CD4-positive, alpha-beta T cell treated with Interleukin-6 at 100 ng/mL for 8 hours (primary cell): ENCODE data around the gene PRDM15.

Experiments
- DNase-seq: peaks from one replicate; pipeline ENCODE4 v3.0.0-alpha.2; 2020; ENCODE audit warnings: mixed read lengths, low spot score

Gene PRDM15

DNA sequence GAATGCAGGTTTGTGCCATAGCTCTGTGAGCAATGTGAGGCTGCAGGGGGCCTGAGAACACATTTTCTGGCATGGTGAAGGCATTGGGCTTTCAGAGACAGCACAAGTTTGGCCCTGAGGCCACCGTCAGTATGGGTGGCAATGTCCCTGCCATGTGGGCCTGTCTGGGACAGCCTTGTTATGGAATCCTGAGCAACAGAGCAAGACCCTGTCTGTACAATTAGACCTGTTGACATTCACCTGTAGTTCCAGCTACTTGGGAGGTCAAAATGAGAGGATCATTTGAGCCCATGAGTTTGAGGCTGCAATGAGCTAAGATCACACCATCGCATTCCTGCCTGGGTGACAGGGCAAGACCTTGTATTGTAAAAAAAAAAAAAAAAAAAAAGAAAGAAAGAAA lies 35.6 kb downstream of the PRDM15 start:
- DNase-seq = no peak

DNA sequence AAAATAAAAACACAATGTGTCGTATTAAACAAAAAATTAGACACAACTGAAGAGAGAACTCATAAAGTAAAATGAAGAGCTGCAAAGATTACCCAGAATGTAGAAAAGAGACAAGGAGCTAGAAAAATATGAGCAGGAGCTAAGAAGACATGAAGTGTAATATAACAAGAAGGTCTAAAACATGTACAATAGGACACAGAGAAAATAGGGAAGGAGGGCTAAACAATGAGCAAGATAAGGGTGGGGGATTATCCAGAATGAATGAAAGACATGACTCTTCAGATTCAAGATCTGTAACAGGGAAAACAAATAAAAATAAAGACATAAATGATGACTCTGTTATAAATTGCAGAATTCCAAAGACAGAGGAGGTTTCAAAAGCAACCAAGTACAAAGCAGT lies 38.3 kb downstream of the PRDM15 start:
- DNase-seq = no peak

DNA sequence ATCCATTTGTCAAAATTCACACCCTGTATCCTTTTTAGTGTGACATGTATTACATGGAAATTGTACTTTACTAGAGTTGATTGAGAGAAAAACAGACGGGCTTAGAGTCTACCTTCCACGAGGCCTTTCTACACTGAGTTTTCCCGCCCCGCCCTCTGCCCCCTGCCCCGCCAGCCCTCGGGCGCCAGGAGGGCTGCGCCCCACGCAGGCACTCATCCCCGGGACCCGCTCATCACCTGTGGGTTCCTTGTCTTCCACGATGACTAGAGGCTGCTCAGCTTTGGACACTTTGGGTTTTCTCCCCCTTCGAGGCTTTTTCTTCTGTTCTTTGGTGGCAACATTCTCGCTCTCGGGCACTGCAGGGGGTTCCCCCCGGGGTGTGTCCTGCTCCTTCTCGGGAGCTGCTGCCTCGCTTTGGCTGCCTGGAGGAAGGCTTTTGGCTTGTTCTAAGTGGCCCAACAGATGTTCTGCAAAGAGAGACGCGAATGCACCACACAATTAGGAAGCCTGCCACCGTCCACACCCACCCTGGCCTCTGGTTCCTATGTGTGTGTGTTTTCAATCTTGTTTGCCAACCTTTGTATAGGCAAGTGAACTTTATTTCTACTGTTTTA lies 39.6 kb downstream of the PRDM15 start:
- DNase-seq = no peak

DNA sequence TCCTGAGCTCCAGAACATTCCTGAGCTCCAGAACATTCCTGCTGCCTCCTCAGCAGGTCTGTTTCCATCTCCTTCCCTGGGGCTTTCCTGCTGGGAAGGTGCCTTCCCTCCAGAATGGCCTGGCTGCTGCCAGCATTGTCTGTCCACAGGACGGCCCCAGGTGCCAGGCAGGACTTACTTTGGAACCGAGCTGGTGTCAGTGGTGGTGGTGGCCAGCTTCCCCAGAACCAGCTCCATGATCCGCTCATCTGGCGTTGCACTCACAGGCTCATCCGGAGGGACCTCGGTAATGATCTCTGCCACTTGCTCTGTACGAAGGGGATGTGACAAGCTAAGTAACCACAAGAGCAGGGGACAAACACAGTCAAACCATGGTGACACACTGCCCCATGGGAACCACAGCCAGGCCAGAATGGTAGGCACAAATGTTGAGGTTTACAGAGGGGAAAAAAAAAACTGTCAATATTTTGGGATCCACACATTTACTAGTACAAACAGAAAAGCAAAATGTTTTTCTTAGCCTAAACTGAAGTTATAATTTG lies 41.3 kb downstream of the PRDM15 start:
- no peak for DNase-seq

DNA sequence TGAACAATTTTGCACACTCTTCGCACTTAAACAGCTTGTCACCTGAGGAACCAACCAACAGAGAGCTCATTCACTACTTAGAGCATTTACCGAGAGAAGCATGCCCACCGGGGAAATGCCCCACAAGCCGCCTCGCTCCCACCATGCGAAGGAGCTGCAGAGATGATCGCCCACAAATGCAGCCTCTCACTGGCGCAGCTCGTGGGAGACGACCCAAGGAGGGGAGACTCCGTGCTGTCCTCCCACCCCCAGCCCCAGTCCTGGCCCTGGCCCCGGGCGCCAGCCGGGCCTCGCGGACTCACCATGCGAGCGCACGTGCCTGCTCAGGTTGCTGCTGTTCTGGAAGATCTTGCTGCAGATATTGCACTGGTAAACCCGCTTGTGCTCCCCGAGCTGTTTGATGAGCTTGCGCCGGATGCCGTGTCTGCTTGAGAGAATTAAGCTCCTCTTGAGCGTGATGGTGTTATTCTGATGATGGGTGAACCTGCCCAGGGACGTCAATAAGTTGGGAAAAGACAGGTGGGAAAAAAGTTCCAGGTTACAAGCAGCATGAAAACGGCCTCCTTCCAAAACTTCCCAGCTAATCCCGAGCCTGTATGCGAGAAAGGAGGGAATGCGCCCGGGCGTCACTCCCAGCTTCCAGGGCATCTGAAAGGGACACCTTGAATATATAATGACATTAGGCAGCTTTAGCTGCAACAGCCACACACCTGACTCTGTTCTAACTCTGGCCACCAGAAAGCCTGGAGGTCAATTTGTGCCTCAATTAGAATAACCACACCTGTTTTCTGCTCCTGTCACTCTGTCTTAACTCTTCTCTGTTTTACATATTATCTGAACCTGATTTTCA lies 42.8 kb downstream of the PRDM15 start:
- DNase-seq = no peak

DNA sequence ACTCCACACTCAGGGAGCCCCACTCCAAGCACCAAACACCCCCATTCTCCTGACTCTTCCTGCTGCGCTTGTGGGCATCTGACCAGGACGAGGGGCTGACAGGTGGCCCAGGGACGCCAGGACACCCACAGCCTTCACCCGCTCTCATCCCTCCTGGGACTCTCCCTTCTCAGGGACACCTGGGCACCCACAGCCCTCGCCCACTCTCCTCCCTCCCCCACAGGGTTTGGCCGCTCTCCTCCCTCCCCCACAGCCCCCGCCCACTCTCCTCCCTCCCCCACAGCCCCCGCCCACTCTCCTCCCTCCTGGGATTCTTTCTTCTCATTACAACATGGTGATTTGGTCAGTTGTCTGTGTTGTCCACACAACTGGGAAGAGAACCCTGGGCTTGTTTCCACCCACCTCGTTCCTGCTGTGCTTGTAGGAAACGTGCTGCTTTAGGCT lies 43.4 kb downstream of the PRDM15 start:
- no peak for DNase-seq

DNA sequence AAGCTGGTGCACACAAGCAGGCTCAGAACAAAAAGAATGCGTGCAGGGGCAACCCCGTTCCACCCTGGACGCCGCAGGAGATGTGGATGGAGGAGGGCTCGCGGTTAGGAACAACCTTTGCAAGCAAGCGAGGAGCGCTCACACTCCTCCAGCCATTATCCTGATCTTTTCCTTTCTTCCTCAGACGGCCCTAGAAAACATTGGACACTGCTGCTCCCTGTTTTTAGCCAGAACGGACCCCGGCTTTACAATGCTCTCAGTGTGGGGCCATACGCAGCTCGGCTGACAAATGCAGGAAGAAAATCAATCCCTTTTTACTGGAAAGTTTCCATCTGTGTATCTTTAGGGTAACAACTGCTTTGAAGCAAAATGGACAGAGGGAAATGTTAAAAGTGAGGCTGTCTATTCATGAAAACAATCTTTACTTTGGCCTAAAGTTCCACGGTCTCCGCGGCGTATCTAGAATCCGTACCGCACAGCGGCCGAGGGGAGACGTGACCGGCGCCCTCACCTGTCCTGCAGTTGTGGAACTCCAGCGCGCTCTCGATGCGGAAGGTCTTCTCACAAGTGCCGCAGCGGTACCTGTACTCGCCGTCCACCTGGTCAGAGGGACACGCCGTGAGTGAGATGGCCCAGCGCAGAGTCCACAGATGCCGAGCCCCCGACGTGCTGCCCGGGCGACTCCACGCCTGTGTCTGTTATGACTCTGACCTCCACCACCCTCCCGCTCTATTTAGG lies 44.0 kb downstream of the PRDM15 start:
- no peak for DNase-seq

DNA sequence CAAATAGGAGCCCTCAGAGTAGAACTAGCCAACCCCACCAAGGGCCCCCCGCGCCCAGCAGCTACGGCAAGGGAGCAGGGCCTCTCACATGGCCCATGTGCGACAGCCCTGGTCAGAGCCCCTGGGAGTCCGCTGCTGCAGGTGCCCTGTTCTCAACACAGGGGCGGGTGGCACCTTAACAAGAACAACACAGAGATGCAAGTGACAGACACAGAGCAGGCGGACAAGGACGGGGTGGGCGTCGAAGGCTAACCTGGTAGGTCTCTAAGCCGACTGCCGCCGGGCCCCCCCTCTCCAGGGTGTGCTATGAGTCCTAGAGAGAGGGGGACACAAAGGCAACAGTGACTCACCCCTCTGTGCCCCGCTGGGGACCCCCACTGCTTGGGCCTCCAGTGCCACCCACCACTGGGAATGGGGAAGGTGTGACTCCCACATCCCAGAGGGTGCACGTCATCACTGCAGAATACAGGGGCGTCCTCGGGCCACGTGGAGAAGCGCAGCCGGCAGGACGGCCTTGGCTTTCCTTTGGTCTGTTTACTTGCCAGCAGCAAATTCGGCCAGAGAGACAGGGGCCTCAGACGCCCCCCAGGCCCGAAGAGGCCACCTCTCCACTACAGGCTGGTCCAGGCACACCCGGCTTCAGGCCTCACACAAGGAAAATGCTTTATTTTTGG lies 44.8 kb downstream of the PRDM15 start:
- DNase-seq = no peak

DNA sequence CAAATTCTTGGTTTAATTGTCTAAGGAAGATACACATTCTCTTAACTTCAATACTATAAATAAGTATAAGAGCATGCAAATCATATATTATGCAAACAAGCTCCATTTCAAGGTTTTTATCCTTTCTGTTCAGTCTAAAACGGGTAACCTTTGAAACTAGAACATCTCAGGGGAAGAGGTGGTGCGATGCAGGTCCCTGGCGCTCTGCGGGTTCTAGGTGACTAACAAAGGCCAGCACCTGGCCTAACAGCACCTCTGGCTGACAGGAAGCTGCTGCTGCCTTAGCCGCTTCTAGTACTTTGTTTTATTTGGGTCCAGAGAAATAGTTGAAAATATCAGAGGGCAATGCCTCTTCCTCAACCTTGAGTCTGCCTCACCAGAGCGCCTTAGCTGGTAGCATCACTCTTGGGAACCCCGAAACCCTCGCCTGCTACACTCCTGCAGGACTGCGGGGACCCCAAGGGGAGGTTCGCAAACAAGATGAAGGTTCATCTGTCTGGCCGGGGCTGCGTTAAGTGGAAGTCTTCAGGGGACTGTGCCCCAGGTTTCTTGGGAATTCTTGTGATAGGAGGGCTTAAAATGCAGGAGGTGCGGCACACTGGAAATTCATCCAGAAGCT lies 45.5 kb downstream of the PRDM15 start:
- DNase-seq = no peak

DNA sequence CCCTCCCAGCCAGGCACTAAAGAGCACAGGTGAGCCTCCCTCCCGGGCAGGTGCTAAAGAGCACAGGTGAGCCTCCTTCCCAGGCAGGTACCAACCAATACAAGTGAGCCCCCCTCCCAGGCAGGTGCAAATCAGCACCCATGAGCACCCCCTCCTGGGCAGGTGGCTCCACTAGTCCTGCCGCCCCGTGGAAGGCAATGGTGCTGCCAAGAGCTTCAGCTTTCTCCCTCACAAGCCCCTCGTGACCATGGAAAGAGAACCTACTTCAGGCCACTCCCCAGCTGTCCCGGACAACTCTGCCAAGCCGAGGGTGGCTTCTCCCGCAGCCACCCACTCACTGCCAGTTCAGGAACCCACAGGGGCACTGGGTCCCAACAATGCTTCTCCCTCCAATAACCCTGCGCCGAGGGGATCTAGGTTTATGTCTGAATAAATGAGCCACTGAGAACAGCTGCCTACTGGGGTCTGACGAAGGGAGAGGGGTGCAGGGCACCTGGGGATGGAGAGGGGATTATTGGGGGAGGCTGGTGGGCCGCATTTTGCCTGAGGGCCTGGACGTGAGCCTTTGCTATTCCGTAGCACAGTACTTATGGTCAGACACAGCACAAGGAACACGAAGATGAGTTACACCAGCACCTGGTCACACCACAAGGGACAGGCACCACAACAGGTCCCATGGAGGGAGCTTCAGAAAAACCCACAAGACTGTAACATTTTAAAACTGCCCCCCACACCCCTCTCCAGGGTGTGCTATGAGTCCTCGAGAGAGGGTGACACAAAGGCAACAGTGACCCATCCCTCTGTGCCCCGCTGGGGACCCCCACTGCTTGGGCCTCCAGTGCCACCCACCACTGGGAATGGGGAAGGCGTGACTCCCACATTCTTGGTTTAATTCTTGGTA lies 46.3 kb downstream of the PRDM15 start:
- DNase-seq = no peak

DNA sequence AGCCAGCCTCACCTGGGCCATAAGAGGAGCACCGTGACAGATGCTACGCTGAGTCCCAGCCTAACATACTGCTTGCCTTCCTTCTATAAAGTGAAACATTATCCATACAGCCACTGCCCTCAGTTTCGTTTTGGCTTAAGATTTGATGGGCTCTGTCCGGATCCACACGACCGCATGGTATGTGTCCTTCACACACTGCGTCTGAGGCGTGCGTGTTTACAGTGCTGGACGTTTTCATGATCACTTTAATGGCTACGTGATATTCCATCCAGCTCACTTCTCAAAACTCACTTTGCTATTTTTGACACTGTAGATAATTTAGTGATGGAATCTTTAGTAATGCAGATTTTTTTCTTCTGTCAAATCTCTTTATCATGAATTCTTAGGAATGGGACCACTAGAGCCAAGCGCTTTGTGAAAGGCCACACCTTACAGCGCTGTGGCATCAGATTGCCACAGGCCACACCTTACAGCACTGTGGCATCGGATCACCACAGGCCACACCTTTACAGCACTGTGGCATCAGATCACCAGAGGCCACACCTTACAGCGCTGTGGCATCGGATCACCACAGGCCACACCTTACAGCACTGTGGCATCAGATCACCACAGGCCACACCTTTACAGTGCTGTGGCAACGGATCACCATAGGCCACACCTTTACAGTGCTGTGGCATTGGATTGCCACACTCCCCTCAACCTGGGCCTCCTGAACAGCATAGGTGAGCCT lies 47.1 kb downstream of the PRDM15 start:
- DNase-seq = no peak

DNA sequence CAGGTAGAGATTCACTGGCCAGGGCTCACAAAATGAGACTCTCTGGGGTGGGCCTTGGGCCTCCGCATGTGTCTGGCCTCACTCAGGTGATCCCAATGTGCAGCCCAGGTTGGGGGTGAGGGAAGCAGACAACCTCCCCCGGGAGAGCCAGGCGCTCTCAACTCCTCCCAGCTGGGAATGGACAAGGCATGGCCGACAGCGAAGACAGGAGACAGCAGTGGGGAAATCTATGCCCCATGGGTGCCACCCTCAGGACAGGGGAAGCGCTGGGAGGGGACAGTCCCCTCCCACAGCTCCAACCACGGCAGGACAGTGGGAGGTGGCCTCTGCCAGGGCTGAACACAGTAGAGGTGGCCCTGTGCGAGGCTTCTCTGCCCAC lies 47.7 kb downstream of the PRDM15 start:
- no peak for DNase-seq

DNA sequence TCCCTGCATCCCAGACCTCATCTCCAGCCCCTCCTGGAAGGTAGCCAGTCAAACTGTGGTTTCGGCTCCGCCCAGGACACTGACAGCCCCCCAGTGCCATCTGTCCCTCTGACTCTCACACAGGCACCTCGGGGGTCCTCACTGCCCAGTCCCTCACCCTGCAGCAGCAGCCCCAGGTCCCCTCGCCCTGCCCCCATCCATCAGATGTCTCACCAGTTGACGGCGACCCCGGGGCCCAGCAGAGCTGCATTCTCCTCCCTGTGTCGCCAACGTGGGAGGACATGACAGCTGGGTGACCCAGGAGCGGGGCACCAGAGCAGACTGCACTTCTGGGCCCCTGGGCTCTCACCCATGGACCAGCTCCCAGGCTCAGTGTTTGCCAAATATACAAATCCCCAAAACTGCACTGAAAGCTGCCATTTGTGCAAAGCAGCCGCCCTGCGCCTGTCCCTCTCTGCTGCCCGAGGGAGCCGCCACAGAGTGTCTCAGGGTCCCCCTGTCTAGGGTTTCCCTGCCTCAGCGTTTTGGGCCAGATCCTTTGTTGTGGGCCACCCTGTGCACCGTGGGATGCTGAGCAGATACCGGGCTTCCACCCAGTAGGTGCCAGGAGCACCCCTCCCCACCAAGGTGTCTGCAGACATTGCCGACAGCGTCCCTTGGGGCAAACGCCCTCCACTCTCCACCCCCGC lies 48.2 kb downstream of the PRDM15 start:
- no peak for DNase-seq

DNA sequence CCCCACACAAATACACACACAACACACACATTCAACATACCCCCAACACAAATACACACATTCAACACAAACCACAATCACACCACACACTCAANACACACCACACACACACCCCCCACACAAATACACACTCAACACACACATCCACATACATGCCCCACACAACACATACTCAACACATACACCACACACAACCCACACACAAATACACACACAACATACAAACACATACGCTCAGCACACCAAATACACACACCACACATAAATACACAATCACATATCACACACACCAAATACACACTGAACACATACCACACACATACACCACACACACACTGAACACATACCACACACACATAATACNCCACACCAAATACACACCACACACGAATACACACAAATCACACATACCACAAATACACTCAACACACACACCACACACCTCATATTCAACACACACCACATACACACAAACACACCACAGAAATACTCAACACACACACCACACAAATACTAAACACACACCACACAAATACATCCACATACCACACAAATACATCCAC lies 48.9 kb downstream of the PRDM15 start:
- DNase-seq = no peak

DNA sequence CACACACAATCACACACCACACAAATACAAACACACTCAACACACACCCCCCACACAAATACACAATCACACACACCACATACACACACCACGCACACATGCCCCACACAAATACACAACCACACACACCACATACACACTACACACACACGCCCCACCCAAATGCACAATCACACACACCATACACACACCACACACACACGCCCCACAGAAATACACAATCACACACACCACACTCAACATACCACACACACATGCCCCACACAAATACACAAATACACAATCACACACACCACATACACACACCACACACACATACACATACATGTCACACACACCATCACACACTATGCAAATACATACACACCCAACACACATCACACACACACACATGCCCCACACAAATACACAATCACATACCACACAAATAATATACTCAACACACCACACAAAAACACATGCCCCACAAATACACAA lies 50.2 kb downstream of the PRDM15 start:
- no peak for DNase-seq

DNA sequence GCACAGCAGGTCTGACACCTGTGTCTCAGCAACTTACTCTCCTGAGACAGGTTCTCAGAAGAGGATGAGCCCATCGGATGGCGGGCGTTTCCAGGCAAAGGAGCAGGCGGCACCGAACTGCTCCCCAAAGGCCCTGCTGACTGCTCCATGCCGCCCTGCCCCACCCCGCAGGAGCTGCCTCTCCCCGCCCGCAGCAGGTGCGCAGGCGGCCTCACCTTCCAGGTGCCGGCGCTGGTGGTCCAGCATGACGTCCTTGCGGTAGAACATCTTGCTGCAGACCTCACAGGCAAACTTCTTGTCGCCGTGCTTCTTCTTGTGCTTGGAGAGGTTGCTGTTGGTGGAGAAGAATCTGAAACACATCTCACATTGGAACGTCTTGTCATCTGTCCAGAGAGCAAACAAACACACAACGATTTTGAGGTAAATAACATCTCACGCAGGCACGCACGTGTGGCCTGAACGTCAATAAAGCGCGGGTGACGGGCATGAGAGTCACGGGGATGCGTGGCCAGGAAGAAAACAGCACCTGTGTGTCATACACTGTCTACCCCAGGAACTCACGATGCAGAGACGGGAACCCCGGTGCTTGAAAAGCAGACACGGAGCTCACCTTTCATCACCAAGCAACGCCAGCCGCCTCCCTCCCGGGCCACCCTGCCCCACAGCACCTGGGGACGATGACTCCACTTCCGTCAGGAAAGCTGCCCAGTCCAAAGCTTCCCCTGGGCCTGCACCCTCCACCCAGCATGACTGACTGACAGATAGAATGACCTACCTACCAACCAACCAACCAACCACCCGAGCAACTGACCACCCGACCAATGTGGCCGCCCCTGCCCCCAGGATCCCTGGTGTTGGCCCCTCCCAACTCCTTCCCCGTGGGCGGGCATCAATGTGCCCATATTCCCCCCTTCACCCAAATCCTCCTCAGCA lies 50.9 kb downstream of the PRDM15 start:
- no peak for DNase-seq

DNA sequence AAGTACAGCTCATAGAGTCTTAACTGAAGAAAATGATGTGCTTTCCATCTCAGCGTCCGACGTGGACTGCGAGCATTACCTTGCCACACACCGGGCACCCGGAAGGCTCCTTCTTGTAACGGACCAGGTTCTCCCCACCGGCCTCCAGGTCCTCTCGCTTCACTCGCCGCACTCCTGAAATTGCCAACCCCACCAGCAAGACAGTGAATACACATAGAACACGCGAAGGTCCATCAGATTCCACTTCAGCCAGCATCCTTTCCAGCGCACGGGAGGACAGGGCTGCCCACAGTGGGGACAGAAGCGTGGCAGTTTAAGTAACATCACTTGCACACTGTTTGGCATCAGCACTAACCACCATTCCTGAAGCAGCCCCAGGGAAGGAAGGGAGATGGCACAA lies 53.3 kb downstream of the PRDM15 start:
- no peak for DNase-seq

DNA sequence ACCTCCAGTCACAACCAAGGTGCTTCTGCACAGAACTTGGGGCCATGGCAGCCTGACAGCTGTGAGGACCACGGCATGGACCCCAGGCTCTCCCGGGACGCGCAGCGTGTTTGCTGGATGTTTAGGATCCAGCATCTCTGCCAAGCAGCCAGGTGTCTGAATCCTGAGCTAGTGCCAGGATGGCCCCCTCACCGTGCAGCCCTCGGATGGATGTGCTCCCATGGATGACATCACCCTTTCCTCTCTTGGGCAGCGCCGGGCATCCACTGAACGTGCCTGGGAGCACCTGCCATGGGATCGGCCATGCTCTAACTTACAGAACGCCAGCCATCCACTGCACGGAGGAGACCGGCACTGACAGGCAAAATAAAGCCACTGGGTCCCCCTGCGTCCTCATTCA lies 53.9 kb downstream of the PRDM15 start:
- DNase-seq = no peak
